ENCODE results near the gene PISD.

PISD gene

DNA sequence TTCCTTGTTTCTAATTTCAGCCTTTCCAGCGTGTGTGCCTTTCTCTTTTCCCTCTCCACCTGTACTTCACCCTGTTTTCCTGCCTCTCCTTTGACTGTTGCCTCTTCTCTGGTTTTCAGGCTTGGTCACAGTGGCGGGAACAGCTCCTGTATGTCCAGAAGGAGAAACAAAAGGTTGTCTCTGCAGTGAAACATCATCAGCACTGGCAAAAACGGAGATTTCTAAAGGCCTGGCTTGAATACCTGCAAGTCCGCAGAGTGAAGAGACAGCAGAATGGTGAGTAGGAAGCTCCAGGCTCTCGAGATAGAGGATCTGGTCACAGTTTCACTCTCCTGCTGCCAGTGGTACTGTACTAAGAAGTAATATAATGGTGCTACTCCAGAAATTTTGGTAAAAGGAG, 89.1 kb downstream of the PISD start:
- no peak for DNase-seq (ENCODE audit: low spot score)

DNA sequence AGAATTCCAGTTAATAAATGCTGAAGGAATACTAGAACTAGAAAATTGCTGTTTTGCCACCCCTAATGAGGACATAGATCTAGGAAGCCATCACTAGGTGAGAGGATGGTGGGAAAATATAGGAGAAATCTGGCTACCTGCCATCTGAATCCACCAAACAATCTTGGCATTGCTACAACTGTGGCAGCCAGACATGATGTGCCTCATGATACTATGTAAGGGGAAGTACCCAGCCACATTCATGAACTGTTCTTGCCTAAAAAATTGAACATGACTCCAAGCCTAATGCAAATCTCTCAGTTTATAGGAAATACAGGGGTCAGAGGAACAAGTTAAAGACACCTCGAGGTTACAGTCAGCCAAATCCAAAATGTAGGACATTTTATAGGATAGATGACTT, 92.9 kb downstream of the PISD start:
- DNase-seq (ENCODE audit: low spot score), result no peak

Measured in kidney tubule cell (primary cell).